HG02763 (cell line): Measurements from ENCODE around the gene CTIF.

Experiments used
- ATAC-seq: cut with Tn5 transposase; IDR thresholded peaks from one replicate; pipeline ENCODE4 v1.9.1; 2021; ENCODE audit warnings: mild to moderate bottlenecking, moderate library complexity; ENCODE audit not compliant: unreplicated experiment

Gene CTIF

DNA sequence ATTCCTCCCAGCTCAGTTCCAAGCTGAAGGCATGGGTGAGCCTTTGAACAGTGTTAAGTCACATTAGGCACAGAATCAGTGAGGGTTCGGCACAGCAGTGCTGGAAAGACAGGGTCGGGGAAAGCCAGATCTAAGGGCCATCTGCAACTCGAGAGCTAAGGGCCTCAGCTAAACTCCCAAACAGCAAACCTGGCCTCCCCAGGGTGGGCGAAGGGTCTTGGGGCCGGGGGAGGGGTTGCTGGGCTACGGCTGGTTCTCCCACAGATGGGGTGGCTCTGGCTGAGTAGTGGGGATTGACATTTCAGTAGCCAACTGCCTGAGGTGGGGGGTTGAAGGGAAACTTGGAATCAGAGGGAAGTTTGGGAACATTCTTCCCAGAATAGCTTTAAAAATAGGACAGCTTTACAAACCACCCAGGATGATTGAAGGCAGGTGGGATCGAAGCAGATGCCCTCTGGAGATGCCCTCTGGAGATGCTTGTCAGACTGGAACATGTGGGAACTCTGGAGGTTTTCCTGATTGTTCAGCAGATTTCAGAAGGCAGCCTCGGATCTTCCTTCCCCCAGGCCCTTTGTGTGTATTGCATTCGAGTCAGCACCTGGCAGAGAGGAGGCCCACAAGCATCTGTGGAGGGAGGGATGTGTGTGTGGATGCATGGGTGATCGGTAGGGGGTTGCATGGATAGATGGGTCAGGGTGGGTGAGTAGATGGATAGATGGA, 255.6 kb downstream of the CTIF start:
- no peak for ATAC-seq

DNA sequence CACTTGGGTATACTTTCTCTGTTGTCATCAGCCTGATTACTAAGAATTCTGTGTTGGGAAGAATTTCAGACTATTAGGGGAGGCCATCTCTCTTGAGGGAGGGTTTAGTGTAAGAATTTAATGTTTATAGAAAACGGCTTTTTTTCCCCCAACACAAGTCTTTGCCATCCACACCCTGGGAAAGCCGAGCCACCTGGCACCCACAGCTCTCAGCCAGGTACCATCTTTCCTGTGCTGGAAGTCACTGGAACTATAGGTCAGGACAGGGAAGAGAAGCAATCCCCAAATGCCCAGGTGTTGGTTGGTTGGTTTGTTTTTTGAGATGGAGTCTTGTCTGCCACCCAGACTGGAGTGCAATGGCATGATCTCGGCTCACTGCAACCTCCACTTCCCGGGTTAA, 256.9 kb downstream of the CTIF start:
- no peak for ATAC-seq

- no peak for ATAC-seq
Measured at GRCh38 chr18:48796491-48797205, 257.8 kb downstream of the CTIF start.

DNA sequence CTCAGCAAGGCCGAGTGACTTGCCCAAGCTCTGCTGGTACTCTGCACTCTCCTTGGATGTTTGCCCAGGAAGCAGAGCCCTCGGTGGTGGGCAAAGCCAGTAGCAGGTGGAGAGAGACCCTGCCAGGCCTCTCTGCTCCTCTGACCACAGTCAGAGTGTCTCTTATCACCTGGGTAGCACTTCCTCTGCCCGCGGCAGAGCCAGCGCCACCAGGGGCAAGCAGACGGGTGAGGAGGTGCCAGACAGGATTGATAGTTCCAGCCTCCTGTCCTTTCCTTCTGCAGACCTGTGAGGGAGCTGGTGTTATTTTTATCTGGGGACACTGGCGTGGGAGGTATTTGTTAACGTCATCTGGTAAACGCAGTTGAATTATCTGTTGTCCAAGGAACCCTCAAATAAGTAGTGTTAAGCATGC, 259.0 kb downstream of the CTIF start:
- no peak for ATAC-seq

DNA sequence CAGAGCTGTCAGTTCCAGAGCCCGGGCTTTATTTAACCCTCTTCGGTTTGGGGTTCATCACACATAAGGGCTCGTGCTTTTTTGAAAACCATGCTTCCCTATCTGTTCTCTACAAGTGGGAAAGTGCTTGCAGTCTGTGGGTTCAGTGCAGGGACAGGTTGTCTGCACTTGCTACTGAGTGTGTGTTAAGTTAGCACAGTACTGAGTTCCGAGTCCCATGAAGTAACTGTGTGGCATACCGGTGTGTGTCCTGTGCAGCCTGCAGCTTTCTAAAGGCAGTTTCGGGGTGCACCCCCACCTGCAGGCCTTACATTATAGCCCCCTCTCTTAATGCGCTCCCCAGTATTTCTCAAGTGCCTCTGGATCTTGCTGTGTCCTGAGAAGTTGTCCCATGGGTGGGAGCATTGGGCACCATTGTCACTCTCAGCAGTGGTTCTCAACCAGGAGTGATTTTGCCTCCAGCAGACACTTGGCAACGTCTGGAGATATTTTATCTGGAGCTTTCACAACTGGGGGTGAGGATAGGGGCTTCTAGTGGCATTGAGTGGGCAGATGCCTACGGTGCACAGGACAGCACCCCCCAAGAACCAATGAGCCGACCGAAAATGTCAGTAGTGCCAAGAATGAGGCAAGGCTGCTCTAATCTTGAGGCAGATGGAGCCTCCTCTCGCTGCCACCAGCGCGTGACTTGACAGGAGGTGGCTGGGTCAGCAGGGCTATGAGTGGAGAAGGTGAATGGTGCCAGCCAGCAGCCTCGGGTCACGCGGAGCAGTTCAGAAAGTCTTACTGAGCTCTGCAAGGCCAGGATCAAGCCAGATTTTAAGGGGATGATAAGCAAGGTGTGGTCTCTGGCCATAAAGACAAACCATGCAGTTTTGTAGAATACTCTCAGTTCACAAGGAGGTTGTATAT, 259.8 kb downstream of the CTIF start:
- ATAC-seq: no peak

DNA sequence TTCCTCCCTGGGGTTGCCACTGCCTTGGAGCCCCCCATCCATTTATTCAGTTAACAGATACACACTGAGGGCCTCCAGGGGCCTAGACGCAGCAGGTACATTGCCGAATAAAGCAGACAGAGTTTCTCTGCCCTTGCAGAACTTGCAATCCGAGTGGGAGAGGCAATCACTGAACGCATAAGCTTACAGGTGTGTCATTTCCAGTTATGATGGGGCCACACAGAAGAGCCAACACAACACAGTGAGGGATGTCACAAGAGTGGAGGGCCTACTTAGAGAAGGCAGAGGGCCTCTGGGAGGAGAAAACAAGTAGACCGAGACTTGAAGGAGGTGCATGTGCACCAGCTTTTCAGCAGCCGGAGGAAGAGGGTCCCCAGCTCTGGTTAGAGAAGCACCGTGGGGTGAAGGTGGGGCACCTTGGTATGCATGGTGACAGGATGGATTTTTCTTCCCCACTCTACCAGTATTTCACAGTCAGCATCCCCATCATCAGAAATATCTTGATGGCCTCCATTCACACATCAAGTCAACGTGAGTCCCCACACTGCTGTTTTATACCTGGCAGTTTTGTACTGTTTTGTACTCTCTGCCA, 261.0 kb downstream of the CTIF start:
- ATAC-seq: no peak

GRCh38 chr18:48800466-48800865, 261.6 kb downstream of the CTIF start:
- no peak for ATAC-seq

DNA sequence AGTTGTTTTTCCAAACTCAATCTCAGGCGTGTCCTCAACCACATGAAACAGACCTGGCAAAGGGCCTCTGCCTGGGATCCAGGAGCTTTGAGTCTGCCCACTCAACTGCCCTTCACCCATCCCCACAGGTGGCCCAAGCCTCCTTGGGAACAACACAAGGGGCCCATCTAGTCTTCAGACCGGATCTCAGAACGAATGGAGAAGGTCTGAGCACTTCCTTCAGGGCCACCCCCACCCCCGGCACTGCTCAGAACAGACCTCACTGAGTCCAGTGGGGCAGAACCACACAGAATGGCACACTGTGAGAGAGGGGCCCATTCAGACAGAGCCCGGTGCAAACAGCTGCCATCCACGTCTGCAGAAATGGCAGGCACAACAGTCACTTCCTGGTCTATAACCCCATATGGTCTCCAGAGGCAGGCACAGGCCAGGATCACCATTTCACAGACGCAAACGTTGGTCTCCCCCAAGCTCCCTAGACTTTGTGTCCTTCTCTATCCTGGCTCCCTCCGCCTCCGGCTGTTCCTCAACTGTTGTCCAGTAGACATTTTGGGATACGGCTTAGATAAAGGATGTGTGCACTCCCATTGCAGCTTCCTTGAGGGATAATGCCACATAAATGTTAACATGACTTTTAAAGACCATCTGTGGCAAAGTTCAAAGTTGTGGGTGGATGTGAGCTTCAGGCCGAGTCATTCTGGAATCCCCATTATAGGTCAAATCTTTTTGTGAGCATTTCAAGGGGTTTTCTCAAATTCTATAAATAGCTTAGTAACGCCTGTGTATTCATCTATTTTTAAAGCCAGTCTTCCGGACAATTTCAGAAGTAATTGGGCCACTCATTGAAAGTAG, 262.3 kb downstream of the CTIF start:
- ATAC-seq: peak; percentile 41

GRCh38 chr18:48801728-48802542, 263.1 kb downstream of the CTIF start:
- no peak for ATAC-seq

DNA sequence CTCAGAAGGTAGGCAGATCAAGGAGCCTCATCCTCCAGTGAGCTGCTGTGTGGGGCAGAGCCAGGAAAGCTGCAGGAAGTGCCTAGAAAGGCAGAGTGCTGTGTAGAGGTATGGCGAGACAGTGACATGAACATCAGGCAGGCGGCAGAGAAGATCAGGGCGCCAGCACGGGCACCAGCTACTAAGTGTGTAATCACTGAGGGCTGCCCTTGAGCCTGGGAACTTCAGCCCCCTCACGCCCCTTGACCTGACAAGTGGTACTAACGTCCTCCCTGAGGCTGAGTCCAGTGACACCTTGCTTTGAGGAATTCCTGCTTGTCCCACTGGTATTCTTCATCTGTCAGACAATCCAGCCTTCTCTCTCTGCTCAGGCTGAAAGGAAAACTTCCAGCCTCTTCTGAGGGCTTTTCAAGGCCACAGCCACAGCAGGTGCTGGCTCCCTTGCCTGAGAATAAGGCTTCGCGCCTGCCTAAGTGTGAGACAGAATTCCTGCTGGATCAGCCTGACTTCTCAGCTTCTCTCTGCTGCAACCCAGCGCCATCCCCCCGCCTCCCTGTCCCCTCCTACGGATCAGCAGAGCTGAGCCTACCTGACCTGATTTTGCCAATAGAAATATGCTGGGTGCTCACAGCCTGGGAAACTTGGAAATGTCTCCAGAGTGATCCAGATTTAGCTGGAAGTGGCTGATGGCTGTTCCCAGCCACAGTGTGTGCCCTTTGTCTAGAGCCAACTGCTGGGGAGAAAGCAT, 263.9 kb downstream of the CTIF start:
- no peak for ATAC-seq

GRCh38 chr18:48803518-48803917, 264.7 kb downstream of the CTIF start:
- ATAC-seq: no peak

DNA sequence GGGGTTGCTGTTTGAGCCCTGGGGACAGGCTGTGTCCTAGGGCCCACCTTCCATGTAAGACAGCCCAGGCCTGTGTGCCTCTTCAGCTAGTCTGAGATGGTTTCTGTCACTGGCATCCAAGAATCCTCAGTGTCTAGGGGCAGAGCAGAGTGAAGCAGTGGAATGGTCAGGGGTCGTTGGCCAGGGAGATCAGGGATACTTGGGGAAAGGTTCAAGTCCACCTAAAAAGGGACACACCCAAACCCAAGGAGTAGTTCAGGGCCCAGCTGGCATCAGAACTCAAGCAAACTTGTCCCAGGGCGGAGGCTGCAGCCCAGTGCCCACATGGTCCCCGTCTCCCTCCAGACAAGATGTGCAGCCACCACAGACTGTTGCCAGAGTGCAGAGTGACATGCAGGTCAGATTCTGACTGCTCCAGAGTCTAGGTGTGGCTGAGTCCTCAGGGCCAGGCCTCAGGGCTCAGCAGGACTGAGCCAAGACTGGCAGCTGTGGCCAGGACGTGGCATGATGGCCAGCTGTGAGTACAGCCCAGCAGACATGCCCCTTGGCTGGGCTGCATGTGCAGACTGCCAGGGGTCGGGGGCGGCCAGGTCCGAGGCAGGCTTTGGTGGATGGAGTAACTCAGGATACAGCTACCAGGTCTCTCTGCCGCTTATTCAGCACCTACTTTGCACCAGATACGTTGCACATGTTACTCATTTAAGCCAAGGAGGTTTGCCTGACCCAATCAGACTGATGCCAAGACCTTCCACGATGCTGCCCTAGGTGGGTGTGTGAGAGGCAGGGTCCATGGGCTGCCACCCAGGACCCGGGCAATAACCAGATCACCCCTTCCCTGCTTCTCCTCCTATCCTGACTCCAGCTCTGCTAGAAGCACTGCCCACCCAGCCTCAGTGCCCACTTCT, 265.4 kb downstream of the CTIF start:
- ATAC-seq: no peak

DNA sequence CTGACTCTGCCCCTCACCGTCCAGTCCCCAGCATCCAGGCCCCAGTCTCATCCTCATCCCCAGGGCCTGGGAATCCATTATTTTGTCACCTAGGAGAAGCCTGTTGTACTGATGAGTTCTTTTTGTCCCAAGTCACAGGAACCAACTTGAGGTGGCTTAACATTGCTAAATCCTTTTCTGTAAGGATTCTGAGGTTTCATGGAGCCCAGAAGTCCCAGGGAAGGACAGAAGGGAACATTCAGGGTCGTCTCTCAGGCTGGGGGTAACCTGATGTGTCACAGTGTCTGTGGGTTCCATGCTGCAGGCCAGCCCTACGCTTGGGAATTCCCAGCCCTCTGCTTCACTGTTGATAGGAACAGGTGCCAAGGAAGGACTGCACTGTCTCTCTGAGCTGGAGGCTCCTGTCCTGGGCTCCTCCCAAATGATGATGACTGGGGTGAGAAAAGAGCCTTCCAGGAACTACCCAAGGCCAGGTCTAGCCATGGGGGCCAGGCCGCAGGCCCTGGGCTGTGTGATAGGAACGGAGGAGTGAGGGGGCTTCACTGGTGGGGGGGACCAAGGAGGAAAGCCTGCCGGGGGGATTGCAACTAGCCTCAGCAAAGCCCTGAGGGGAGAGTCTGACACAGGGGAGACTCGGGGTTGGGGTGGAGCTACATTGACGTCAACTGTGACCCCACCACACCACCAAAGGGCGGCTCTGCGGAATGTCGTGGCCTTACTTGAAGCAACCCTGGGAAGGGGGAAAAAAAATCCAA, 266.2 kb downstream of the CTIF start:
- ATAC-seq: no peak

DNA sequence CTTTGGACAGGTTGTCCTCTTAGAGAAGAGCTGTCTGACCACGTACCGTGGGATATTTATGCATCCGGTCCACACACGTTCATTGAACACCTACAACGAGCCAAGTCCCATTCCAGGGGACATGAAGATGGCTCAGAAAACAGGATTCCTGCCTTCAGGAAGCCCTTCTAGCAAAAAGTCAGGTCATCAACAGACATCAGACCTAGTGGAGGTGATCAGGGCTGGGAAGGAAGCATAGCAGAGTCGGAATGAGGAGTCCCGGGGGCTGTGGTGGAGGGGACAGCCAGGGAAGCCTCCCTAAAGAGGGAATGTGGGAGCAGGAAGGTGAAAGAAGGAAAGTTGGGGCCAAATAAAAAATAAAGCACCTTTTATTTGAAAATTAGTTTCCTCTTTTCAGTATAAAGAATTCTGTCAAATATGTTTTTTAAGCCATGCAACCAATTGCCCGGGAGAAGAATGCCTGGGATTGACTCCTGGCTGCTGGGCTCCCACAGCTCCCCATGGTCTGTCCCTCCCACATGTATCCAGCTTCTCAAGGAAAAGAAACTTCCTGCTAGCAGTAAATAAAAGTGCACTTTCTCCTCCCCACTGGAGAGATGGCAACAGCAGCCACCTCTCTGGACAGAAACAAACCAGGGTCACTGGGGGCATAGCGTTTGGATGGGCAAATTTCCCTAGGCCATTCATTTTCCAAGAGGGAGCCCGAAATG, 267.1 kb downstream of the CTIF start:
- no peak for ATAC-seq

- ATAC-seq: no peak
Measured at GRCh38 chr18:48806551-48807261, 267.9 kb downstream of the CTIF start.

DNA sequence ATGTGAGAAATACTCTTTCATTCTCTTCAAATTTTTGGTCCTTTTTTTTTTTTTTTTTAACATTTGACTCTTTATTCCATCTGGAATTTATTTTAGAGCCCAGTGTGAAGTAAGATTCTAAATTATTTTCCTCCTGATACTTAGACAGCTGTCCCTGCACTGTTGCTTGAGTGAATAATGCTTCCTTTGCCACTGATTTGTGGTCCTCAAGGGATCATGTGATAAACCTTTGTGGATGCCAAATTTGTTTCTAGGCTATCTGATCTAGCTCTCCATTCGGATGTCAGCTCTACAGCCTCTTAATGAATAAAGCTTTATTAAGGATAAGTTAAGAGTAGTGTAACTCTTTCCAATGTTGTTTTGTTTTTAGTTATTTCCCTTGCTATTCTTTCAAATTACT, 269.6 kb downstream of the CTIF start:
- no peak for ATAC-seq
